GM20000 (cell line): ENCODE results near the gene COQ10B.
"Not testable (repeated sequence)": the region's sequence is repeated elsewhere in the genome, so short reads cannot be mapped to it uniquely, and the experiment has no call there.

Experiments
- DNase-seq: peaks from one replicate; pipeline ENCODE4 v3.0.0; 2012; ENCODE audit warnings: low spot score
- CTCF ChIP-seq: IDR thresholded peaks from 2 replicates; pipeline ENCODE4 v1.5.1; 2012; ENCODE audit warnings: mild to moderate bottlenecking, control low read depth; ENCODE audit errors: extremely low read depth, missing control alignments

Gene COQ10B

DNA sequence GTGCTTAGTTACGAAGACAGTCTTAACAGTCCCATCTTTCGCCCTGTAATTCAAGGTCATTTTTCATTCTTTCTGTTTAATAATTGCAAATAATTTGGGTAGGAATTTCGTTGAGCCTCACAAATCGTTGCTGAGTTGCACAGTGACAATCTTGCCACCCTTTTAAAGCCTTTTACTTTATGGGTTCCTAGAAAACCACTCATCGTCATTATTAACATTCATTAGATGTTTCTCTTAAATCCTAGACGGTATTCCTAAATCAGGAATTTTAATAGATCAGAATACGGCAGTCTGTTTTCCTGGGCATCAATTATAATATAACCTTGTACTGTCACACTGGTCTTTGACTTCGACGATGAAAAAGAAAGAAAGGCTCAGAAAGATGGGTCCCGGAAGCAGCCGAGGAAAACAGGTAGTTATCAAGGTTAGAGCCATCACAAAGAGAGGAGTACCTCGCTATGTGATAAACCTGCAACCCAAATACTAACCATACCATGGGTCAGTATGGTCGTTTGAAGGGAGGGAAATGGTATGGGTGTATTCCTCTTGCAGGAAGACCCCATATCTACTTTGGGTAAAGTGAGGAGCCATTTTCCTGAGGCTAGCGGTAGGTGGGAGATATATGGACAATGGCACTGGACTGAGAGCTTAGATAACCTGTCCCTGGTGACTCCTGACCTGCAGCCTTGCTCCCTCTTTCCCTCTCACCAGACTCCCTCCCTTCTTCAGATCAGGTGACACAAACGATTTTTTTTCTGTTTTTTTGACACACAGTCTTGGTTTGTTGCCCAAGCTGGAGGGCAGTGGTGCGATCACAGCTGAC, 17.5 kb upstream of the COQ10B start:
- no peak for DNase-seq

DNA sequence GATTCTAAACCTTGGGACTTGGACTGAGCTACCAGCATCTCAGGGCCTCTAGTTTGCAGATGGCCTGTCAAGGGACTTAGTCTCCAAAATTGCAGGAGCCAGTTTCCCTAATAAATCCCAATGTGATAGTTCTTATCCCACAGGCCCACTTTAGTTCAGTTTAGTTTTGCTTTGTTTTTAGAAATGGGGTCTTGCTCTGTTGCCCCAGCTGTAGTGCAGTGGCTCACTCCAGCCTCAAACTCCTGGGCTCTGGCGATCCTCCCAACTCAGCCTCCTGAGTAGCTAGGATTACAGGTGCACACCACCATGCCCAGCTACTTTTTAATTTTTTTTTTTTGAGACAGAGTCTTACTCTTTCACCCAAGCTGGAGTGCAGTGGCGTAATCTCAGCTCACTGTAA, 16.0 kb upstream of the COQ10B start:
- no peak for TF ChIP-seq CTCF

More for the DNA sequence above, 17.5 kb upstream of the COQ10B start:
- no peak for TF ChIP-seq CTCF

GRCh38 chr2:197442857-197443256, 10.5 kb upstream of the COQ10B start:
- DNase-seq: no peak
- no peak for TF ChIP-seq CTCF

More for the DNA sequence above, 16.0 kb upstream of the COQ10B start:
- DNase-seq: no peak

DNA sequence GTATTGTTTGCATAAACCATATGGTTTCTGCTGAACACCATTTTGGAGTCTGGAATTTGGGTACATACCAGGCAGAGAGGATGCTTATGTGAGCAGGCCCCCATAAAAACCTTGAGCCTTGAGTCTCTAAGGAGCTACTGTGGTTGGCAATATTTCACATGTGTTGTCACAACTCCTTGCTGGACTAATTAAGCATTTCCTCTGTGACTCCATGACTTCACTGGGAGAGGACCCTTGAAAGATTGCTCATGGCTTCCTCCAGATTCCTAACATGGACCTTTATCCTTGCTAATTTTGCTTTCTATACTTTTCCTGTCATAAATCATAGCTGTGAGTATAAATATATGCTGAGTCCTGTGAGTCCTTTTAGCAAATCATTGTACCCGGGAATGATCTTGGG, 7.6 kb upstream of the COQ10B start:
- DNase-seq: no peak

DNA sequence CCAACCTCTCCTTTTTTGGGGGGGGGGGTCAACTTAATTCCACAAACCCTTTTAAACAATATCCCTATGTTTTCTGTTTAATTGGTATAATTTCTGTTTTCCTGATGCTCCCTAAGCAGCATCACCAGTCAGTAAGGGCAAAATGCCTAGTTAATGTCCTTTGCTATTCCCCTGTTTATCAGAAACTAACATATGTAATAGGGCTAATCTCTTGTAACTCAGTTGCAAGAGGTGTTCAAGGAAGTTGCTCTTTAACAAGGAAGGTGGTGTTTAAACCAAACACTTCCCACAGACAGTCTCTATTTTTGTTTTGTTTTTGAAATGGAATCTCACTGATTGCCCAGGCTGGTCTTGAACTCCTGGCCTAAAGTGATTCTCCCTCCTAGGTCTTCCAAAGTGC, 6.5 kb upstream of the COQ10B start:
- DNase-seq: no peak
- no peak for TF ChIP-seq CTCF

More for the DNA sequence above, 7.6 kb upstream of the COQ10B start:
- no peak for TF ChIP-seq CTCF

GRCh38 chr2:197450465-197450864, 2.9 kb upstream of the COQ10B start:
- no peak for TF ChIP-seq CTCF
- DNase-seq: no peak

DNA sequence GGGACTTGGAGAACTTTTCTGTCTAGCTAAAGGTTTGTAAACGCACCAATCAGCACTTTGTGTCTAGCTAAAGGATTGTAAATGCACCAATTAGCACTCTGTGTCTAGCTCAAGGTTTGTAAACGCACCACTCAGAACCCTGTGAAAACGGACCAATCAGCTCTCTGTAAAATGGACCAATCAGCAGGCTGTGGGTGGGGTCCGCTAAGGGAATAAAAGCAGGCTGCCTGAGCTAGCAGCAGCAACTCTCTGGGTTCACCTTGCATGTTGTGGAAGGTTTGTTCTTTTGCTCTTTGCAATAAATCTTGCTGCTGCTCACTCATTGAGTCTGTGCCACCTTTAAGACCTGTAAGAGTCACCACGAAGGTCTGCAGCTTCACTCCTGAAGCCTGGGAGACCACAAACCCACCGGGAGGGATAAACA, 2.4 kb upstream of the COQ10B start:
- not testable (repeated sequence) for DNase-seq

GRCh38 chr2:197452754-197453122, 614 bp upstream of the COQ10B start:
- DNase-seq: no peak
- no peak for TF ChIP-seq CTCF
